GM12892 (cell line): Measurements from ENCODE around the gene ERBB2.

ENCODE experiments used
- POLR2A ChIP-seq: IDR thresholded peaks from 2 replicates; pipeline ENCODE4 v1.6.1; 2011; ENCODE audit warnings: low read depth, low read length, control low read depth
- TAF1 ChIP-seq: IDR thresholded peaks from 2 replicates; pipeline ENCODE4 v1.6.1; 2011; ENCODE audit warnings: low read depth, mild to moderate bottlenecking, control low read depth, low read length, borderline replicate concordance

- TF ChIP-seq TAF1 (no peak), POLR2A (no peak)
Observed at GRCh38 chr17:39732586-39732985, 32.7 kb downstream of the ERBB2 start.
